ENCODE results near the gene GPR17. TPM values are rescaled to one million over a fixed set of nuclear protein-coding genes. Genes with fewer than 3 reads are reported as not detected.

GPR17 gene
- total and polyA plus RNA-seq, 4 donors: 0.03 to 0.14 (median 0.07) TPM; not detected in 1

DNA sequence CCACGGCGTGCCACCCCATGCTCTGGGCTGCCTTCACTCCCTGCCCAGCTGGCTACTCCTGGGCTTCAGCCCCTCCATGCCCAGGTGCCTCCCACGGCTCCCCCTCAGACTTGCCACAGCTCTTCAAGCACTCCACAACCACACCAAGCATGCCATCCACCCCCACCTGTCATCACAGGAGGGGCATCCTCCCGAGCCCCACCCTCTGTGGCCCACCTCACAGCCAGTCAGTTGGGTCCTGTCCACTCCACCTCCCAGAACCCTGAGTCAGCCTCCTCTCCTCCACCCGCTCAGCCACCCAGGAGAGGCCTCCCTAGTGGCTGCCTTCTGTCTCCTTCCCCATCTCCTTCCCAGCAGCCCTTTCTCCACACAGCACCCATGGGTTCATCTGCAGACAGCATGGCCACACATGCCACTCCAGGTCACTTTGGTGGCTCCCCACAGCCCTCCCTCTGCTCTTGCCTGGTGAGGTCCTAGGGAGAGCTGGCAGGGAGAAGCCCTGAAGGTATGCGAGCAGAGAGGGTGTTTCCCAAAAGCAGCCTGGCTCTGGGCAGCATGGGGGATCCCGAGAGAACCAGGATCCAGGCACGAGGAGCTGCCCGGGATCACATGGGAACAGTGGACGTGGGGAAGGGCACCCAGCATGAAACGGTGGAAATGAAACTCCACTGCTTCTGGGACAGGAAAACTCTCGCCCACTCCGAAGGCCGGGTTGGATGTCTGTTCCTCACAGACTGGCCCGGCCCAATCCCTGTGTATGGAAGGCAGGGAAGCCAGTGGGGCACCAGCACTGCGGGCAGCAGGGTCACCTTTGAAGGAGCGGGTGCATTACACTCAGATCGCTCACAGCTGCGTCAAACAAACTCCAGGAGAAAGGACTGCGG lies 26.6 kb downstream of the GPR17 start:
- Histone ChIP-seq H3K4me3 (ENCODE audit: low read depth in 1 of 3, low read length in 3 of 3) (no peak overlapping the region), H3K4me1 (ENCODE audit: control insufficient read depth in 4 of 4, insufficient read depth in 4 of 4, low read length in 3 of 4) (peaks cover 2 to 25% (median 15%) of the 10 kb centered on the region in 4 donors), H3K27ac (ENCODE audit: low read depth in 1 of 2, low read length in 2 of 2) (peak overlapping the region in 1 of 2 donors; percentile 41), H3K9ac (ENCODE audit: low read depth in 1 of 2, low read length in 2 of 2) (no peak overlapping the region), H3K36me3 (ENCODE audit: control insufficient read depth in 4 of 4, insufficient read depth in 3 of 4, low read depth in 1 of 4, low read length in 3 of 4) (no peaks in the 10 kb centered on the region), H3K9me3 (ENCODE audit: control insufficient read depth in 4 of 4, low read length in 3 of 4) (no peaks in the 10 kb centered on the region), H3K27me3 (ENCODE audit: control insufficient read depth in 4 of 4, insufficient read depth in 4 of 4, low read length in 3 of 4) (no peaks in the 10 kb centered on the region)
- 79% methylated on average over 20 of the region's 20 CpGs for WGBS
- TF ChIP-seq, protein P1, sequence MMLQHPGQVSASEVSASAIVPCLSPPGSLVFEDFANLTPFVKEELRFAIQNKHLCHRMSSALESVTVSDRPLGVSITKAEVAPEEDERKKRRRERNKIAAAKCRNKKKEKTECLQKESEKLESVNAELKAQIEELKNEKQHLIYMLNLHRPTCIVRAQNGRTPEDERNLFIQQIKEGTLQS (IDR thresholded peaks at IDR 0.05): no peak
- TF ChIP-seq, protein P2, sequence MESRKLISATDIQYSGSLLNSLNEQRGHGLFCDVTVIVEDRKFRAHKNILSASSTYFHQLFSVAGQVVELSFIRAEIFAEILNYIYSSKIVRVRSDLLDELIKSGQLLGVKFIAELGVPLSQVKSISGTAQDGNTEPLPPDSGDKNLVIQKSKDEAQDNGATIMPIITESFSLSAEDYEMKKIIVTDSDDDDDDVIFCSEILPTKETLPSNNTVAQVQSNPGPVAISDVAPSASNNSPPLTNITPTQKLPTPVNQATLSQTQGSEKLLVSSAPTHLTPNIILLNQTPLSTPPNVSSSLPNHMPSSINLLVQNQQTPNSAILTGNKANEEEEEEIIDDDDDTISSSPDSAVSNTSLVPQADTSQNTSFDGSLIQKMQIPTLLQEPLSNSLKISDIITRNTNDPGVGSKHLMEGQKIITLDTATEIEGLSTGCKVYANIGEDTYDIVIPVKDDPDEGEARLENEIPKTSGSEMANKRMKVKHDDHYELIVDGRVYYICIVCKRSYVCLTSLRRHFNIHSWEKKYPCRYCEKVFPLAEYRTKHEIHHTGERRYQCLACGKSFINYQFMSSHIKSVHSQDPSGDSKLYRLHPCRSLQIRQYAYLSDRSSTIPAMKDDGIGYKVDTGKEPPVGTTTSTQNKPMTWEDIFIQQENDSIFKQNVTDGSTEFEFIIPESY (IDR thresholded peaks at IDR 0.05): no peak
- TF ChIP-seq HNF4A (conservative IDR thresholded peaks at IDR 0.05) (no peak), EGR1 (IDR thresholded peaks at IDR 0.05; ENCODE audit: low read depth in 2 of 2) (no peak)
- peak; percentile 32 for DNase-seq (ENCODE audit: low spot score)

DNA sequence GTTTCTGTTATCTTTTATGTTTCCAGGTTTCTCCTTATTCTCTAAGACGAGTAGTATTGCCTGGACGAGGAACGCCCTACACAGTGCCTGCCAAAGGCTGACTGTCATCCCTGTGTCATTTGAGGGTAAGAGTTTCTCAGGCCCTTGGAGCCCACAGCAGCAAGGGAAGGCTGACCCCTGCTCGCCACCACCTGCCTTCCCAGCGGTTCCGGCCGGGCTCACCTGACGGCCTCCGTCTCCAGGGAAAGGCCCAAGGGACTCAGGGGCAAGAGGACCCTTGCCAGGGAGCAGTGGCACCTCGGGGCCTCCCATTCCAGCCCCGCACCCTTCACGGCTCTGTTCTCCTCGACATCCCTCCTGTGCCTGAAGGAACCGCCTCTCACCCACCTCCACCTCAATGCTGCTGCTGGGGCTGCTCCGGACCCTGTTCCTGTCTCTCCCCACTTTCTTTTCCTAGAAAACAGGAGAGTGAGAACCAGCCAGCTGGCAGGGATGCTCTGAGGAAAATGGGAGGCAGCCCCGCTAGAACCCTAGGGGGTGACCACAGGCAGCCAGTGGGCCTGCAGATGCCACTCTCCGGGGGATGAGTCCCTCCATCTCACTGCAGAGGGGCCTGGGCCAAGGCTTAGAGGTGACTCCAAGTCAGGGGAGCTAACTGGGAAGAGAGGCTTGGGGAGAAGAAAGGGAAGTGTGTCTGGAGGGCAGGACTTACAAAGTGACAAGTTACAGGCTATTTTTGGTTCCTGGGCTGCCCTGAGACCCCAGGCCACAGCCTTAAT lies 27.5 kb downstream of the GPR17 start:
- no peaks in the 10 kb centered on the region for H3K36me3 ChIP-seq (ENCODE audit: control insufficient read depth in 4 of 4, insufficient read depth in 3 of 4, low read depth in 1 of 4, low read length in 3 of 4)
- 87% methylated on average over 17 of the region's 17 CpGs for WGBS
- no peak for DNase-seq (ENCODE audit: low spot score)
- H3K4me3 ChIP-seq (ENCODE audit: low read depth in 1 of 3, low read length in 3 of 3): peak overlapping the region in 1 of 3 donors; percentile 85
- no peaks in the 10 kb centered on the region for H3K27me3 ChIP-seq (ENCODE audit: control insufficient read depth in 4 of 4, insufficient read depth in 4 of 4, low read length in 3 of 4)
- H3K9me3 ChIP-seq (ENCODE audit: control insufficient read depth in 4 of 4, low read length in 3 of 4): no peaks in the 10 kb centered on the region
- H3K9ac ChIP-seq (ENCODE audit: low read depth in 1 of 2, low read length in 2 of 2): no peak overlapping the region
- peaks cover 2 to 25% (median 15%) of the 10 kb centered on the region in 4 donors for H3K4me1 ChIP-seq (ENCODE audit: control insufficient read depth in 4 of 4, insufficient read depth in 4 of 4, low read length in 3 of 4)
- TF ChIP-seq NR2F2 (IDR thresholded peaks at IDR 0.05) (no peak), HNF4A (conservative IDR thresholded peaks at IDR 0.05) (no peak), JUND (IDR thresholded peaks at IDR 0.05) (no peak), EGR1 (IDR thresholded peaks at IDR 0.05; ENCODE audit: low read depth in 2 of 2) (no peak), YY1 (IDR thresholded peaks at IDR 0.05) (no peak), GABPA (IDR thresholded peaks at IDR 0.05 in 1 of 2, conservative IDR thresholded peaks at IDR 0.05 in 1 of 2) (no peak), RXRA (IDR thresholded peaks at IDR 0.05) (no peak), FOXA2 (IDR thresholded peaks at IDR 0.05) (no peak), TAF1 (conservative IDR thresholded peaks at IDR 0.05) (no peak), HNF4G (IDR thresholded peaks at IDR 0.05) (no peak), RAD21 (IDR thresholded peaks at IDR 0.05) (no peak), FOXA1 (IDR thresholded peaks at IDR 0.05) (no peak), SP1 (IDR thresholded peaks at IDR 0.05) (no peak)
- TF ChIP-seq, protein P1 (IDR thresholded peaks at IDR 0.05): no peak
- TF ChIP-seq, protein P3, sequence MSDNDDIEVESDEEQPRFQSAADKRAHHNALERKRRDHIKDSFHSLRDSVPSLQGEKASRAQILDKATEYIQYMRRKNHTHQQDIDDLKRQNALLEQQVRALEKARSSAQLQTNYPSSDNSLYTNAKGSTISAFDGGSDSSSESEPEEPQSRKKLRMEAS (IDR thresholded peaks at IDR 0.05): no peak
- TF ChIP-seq, protein P4, sequence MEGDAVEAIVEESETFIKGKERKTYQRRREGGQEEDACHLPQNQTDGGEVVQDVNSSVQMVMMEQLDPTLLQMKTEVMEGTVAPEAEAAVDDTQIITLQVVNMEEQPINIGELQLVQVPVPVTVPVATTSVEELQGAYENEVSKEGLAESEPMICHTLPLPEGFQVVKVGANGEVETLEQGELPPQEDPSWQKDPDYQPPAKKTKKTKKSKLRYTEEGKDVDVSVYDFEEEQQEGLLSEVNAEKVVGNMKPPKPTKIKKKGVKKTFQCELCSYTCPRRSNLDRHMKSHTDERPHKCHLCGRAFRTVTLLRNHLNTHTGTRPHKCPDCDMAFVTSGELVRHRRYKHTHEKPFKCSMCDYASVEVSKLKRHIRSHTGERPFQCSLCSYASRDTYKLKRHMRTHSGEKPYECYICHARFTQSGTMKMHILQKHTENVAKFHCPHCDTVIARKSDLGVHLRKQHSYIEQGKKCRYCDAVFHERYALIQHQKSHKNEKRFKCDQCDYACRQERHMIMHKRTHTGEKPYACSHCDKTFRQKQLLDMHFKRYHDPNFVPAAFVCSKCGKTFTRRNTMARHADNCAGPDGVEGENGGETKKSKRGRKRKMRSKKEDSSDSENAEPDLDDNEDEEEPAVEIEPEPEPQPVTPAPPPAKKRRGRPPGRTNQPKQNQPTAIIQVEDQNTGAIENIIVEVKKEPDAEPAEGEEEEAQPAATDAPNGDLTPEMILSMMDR (IDR thresholded peaks at IDR 0.05; ENCODE audit: low read depth, low read length, missing input control): no peak
- TF ChIP-seq, protein P2 (IDR thresholded peaks at IDR 0.05): no peak
- TF ChIP-seq, protein P5, sequence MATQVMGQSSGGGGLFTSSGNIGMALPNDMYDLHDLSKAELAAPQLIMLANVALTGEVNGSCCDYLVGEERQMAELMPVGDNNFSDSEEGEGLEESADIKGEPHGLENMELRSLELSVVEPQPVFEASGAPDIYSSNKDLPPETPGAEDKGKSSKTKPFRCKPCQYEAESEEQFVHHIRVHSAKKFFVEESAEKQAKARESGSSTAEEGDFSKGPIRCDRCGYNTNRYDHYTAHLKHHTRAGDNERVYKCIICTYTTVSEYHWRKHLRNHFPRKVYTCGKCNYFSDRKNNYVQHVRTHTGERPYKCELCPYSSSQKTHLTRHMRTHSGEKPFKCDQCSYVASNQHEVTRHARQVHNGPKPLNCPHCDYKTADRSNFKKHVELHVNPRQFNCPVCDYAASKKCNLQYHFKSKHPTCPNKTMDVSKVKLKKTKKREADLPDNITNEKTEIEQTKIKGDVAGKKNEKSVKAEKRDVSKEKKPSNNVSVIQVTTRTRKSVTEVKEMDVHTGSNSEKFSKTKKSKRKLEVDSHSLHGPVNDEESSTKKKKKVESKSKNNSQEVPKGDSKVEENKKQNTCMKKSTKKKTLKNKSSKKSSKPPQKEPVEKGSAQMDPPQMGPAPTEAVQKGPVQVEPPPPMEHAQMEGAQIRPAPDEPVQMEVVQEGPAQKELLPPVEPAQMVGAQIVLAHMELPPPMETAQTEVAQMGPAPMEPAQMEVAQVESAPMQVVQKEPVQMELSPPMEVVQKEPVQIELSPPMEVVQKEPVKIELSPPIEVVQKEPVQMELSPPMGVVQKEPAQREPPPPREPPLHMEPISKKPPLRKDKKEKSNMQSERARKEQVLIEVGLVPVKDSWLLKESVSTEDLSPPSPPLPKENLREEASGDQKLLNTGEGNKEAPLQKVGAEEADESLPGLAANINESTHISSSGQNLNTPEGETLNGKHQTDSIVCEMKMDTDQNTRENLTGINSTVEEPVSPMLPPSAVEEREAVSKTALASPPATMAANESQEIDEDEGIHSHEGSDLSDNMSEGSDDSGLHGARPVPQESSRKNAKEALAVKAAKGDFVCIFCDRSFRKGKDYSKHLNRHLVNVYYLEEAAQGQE (IDR thresholded peaks at IDR 0.05): no peak
- H3K27ac ChIP-seq (ENCODE audit: low read depth in 1 of 2, low read length in 2 of 2): peak overlapping the region; percentile 31 to 73

All from liver (tissue), 9 donors.